ENCODE results near the gene ANKRD13C. TPM values are rescaled to one million over a fixed set of nuclear protein-coding genes. Genes with fewer than 3 reads are reported as not detected.

ANKRD13C gene
- total RNA-seq, 4 donors from 2014 or later, result 21.5 to 36.2 (median 25.7) TPM

DNA sequence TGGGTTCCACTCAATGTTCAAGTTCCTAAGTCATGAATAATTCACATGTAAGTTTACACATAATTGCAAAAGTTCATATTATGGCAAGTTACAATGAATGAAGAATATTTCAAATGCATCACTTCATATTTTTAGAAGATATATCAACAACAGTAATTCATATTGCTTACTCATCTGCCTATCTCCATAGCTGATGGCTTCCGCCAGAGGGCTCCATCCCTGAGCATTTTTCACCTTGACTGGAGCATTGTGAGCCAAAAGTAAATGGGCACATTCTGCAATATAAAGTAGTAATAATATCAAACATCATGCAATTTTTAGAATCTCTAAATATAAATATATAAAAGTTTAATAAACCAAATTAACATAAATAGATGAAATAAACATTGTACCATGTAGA is 29.8 kb downstream of the ANKRD13C start:
- TF ChIP-seq, protein P1, sequence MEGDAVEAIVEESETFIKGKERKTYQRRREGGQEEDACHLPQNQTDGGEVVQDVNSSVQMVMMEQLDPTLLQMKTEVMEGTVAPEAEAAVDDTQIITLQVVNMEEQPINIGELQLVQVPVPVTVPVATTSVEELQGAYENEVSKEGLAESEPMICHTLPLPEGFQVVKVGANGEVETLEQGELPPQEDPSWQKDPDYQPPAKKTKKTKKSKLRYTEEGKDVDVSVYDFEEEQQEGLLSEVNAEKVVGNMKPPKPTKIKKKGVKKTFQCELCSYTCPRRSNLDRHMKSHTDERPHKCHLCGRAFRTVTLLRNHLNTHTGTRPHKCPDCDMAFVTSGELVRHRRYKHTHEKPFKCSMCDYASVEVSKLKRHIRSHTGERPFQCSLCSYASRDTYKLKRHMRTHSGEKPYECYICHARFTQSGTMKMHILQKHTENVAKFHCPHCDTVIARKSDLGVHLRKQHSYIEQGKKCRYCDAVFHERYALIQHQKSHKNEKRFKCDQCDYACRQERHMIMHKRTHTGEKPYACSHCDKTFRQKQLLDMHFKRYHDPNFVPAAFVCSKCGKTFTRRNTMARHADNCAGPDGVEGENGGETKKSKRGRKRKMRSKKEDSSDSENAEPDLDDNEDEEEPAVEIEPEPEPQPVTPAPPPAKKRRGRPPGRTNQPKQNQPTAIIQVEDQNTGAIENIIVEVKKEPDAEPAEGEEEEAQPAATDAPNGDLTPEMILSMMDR (IDR thresholded peaks at IDR 0.05), result no peak
- TF ChIP-seq POLR2A (IDR thresholded peaks at IDR 0.05) (no peak), POLR2AphosphoS5 (IDR thresholded peaks at IDR 0.05) (no peak), EP300 (IDR thresholded peaks at IDR 0.05) (no peak)
- peaks cover 11% of the 10 kb centered on the region for H3K36me3 ChIP-seq

DNA sequence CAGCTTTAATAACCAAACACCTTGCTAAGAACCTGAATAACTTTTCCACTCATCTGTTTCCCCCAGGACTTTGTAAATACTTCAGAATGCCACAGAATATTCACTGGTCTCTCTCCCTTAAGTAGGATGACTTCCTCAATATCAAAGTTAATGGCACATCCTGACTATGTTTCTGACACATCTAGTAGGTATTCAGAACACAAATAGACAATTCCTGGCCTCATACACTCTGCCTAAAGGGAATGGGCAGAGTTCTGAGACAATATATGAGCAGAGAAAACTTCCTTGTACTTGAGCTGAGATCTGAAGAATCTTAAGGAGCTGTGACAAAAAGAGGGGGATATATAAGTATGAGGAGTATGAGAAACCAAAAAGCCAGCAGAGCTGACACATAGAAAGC is 34.8 kb downstream of the ANKRD13C start:
- Histone ChIP-seq H3K27me3 (no peaks in the 10 kb centered on the region), H3K4me1 (no peaks in the 10 kb centered on the region), H3K9me3 (no peaks in the 10 kb centered on the region), H3K27ac (no peak overlapping the region), H3K36me3 (peaks cover 11% of the 10 kb centered on the region), H3K4me3 (no peak overlapping the region)
- no peak for DNase-seq (ENCODE audit: low spot score in 2 of 2)
- TF ChIP-seq POLR2AphosphoS5 (IDR thresholded peaks at IDR 0.05) (no peak), EP300 (IDR thresholded peaks at IDR 0.05) (no peak), POLR2A (IDR thresholded peaks at IDR 0.05) (no peak)
- TF ChIP-seq, protein P1 (IDR thresholded peaks at IDR 0.05), result no peak

More for the DNA sequence above, 29.8 kb downstream of the ANKRD13C start:
- Histone ChIP-seq H3K27ac (no peak overlapping the region), H3K9me3 (no peaks in the 10 kb centered on the region), H3K27me3 (no peaks in the 10 kb centered on the region), H3K4me3 (no peak overlapping the region), H3K4me1 (no peaks in the 10 kb centered on the region)
- WGBS, result 98% methylated on average over 1 of the region's 1 CpG
- no peak for DNase-seq (ENCODE audit: low spot score in 2 of 2)

DNA sequence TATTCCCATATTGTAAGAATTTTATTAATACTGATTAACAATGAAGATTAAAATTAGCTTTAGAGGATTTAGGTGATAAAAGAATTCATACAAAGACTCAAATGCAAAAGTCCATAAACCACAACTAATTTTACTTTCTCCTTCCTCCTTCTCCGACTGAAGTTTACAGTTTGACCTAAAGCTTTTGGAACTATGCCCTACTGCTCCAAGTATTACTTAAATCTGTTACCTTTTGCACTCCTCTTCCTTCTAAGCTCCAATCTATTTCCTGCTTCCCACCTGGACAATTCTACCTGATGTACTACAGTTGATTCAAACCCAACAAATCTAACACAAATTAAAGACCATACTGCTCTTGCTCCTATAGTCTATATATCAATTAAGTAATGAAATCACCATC is 36.3 kb downstream of the ANKRD13C start:
- 40% methylated on average over 1 of the region's 1 CpG for WGBS
- Histone ChIP-seq H3K4me3 (no peak overlapping the region), H3K27ac (no peak overlapping the region), H3K36me3 (peaks cover 6% of the 10 kb centered on the region), H3K9me3 (no peaks in the 10 kb centered on the region), H3K4me1 (no peaks in the 10 kb centered on the region), H3K27me3 (no peaks in the 10 kb centered on the region)
- TF ChIP-seq POLR2A (IDR thresholded peaks at IDR 0.05) (no peak), POLR2AphosphoS5 (IDR thresholded peaks at IDR 0.05) (no peak), EP300 (IDR thresholded peaks at IDR 0.05) (no peak)
- TF ChIP-seq, protein P1 (IDR thresholded peaks at IDR 0.05), result no peak
- no peak for DNase-seq (ENCODE audit: low spot score in 2 of 2)

DNA sequence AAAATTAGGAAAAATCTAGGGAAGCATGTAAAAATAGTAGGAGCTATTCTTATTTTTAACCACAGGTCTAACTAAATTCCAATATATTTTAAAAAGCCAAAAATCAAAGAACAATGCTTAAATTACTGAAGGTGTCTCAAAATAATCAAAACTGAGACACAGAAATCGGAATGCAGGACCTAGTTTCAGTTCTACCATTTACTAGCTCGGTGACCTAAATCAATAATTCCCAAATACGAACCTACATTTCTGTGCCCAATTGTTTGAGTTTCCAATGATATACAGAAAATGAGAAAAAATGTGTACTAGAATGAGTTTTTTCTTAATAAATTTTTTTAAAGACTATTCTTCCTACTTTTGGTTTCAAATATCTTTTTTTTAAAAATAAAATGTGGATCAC is 37.4 kb downstream of the ANKRD13C start:
- no peaks in the 10 kb centered on the region for H3K27me3 ChIP-seq
- TF ChIP-seq, protein P1 (IDR thresholded peaks at IDR 0.05), result no peak
- TF ChIP-seq POLR2AphosphoS5 (IDR thresholded peaks at IDR 0.05), result no peak
- TF ChIP-seq EP300 (IDR thresholded peaks at IDR 0.05), result no peak
- TF ChIP-seq POLR2A (IDR thresholded peaks at IDR 0.05), result no peak

DNA sequence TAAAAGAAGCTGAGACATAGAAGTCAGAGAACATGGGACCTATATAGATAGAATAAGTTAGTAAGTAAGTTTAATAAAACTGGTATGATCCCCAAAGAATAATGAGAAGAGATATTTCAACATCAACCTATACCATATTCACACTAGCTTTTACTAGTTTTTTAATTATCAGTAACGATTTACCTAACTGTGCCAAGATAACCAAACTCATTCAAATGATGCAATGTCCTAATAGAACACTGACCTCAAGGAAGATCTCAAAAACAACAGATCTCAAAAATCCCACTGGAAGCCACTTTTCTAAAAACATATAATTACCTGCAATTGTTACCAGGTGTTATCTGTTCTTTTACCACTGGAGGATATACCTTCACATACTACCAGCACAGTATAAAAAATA is 38.7 kb downstream of the ANKRD13C start:
- Histone ChIP-seq H3K36me3 (no peaks in the 10 kb centered on the region), H3K27ac (no peak overlapping the region), H3K4me1 (no peaks in the 10 kb centered on the region), H3K4me3 (no peak overlapping the region), H3K9me3 (no peaks in the 10 kb centered on the region), H3K27me3 (no peaks in the 10 kb centered on the region)
- 75% methylated on average over 1 of the region's 1 CpG for WGBS
- TF ChIP-seq EP300 (IDR thresholded peaks at IDR 0.05), result no peak
- TF ChIP-seq POLR2A (IDR thresholded peaks at IDR 0.05), result no peak
- no peak for TF ChIP-seq POLR2AphosphoS5 (IDR thresholded peaks at IDR 0.05)
- TF ChIP-seq, protein P1 (IDR thresholded peaks at IDR 0.05), result no peak
- no peak for DNase-seq (ENCODE audit: low spot score in 2 of 2)

More for the DNA sequence above, 37.4 kb downstream of the ANKRD13C start:
- no peak overlapping the region for H3K27ac ChIP-seq
- no peak overlapping the region for H3K4me3 ChIP-seq
- 98% methylated on average over 3 of the region's 3 CpGs for WGBS
- no peak for DNase-seq (ENCODE audit: low spot score in 2 of 2)
- H3K36me3 ChIP-seq, result no peaks in the 10 kb centered on the region
- no peaks in the 10 kb centered on the region for H3K4me1 ChIP-seq
- no peaks in the 10 kb centered on the region for H3K9me3 ChIP-seq
